IMR-90 (cell line): ENCODE data around the gene GNG5.

Experiments
- BHLHE40 ChIP-seq: fragments of 150-350 bp; IDR thresholded peaks from 2 replicates; pipeline ENCODE4 v1.6.1; 2016; ENCODE audit warnings: mild to moderate bottlenecking, low read depth, low read length
- POLR2A ChIP-seq: IDR thresholded peaks from 2 replicates; pipeline ENCODE4 v1.6.1; 2012; ENCODE audit warnings: mild to moderate bottlenecking, low read depth, low read length
- RAD21 ChIP-seq: IDR thresholded peaks from 2 replicates; pipeline ENCODE4 v1.6.1; 2012; ENCODE audit warnings: low read length, improper control_type of control experiment
- SMC3 ChIP-seq: fragments of 150-350 bp; IDR thresholded peaks from 2 replicates; pipeline ENCODE4 v1.6.1; 2016; ENCODE audit warnings: low read depth, mild to moderate bottlenecking, antibody characterized with exemption, low read length, moderate library complexity
- TF ChIP-seq, protein P1 (sequence below): conservative IDR thresholded peaks from 2 replicates; pipeline ENCODE4 v1.5.1; 2012; ENCODE audit warnings: mild to moderate bottlenecking, low read depth, low read length, improper control_type of control experiment

DNA sequence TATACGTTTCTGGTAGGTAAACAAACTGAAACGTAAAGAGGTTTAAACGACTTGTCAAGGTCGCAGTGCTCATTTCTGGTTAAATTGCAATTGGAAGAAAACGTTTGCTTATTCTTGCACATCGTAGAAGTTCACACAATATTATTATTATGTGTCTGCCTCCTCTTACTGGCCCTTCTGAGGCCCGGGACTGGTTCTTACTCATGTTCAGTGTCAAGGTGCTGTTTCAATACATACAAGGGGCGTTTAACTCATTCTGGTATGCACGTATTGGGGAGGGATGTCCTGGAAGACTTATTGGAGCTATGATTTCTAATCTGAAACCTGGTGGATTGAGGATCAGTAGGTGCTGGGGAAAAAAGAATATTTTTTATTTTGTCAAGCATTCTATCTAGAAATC is 26.4 kb downstream of the GNG5 start:
- TF ChIP-seq, protein P1, sequence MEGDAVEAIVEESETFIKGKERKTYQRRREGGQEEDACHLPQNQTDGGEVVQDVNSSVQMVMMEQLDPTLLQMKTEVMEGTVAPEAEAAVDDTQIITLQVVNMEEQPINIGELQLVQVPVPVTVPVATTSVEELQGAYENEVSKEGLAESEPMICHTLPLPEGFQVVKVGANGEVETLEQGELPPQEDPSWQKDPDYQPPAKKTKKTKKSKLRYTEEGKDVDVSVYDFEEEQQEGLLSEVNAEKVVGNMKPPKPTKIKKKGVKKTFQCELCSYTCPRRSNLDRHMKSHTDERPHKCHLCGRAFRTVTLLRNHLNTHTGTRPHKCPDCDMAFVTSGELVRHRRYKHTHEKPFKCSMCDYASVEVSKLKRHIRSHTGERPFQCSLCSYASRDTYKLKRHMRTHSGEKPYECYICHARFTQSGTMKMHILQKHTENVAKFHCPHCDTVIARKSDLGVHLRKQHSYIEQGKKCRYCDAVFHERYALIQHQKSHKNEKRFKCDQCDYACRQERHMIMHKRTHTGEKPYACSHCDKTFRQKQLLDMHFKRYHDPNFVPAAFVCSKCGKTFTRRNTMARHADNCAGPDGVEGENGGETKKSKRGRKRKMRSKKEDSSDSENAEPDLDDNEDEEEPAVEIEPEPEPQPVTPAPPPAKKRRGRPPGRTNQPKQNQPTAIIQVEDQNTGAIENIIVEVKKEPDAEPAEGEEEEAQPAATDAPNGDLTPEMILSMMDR = no peak
- TF ChIP-seq BHLHE40 (no peak), POLR2A (no peak), RAD21 (no peak), SMC3 (no peak)
